ENCODE results near the gene SERPINB6. TPM values are rescaled to one million over a fixed set of nuclear protein-coding genes. Genes with fewer than 3 reads are reported as not detected.

The SERPINB6 gene
- total and polyA plus RNA-seq, 9 of the 15 experiments (the other 6 are each of a cell fraction or from before 2014, with no cell fraction given), result 86.6 to 211 (median 143) TPM

DNA sequence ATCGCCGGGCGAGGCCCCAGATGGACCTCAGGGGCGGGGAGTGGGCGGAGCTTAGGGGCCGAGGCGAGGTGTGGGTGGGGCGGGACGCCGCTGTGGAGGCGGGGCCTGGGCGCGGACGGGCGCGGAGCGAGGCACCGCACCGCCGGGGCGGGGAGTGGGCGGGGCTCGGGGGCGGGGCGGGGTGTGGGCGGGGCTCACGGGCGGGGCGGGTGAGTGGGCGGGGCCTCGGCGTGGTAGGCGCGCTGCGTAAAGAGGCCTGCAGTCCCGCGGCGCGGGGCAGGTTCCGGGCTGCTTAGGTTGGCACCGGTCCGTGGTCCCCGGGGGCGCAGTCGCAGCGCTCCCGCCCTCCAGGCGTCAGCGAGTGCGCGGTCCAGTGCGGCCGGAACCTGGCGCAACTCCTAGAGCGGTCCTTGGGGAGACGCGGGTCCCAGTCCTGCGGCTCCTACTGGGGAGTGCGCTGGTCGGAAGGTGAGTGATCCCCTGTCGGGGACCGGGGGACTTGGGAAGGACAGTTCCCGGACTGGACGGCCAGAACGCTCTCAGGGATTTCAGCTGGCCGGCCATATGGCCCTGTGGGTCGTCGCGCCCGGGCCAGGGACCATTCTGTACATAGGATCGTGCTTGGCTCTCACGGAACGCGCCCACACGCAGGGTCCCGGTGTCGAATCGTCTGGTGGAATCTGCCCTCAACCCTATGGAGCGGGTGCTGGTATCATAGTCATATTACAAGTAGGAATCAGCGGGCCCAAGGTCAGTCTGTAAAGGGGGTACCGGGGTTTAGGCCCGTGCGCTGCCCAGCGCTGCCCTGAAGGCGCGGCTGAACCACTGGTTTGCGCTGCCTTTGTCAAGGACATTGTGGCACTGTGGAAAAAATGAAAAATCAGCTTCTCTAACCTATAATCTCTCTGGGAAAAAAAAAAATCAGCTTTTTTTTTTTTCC is 28.5 kb upstream of the SERPINB6 start, which contains the start of gene NQO2 (continued):
- TF ChIP-seq MGA (IDR thresholded peaks at IDR 0.05), result no peak; the same call in none of the 2 replicates
- no peak for TF ChIP-seq SREBF2 (CRISPR knock-in tag; IDR thresholded peaks at IDR 0.05)
- no peak for TF ChIP-seq ZNF3 (CRISPR knock-in tag; IDR thresholded peaks at IDR 0.05)
- TF ChIP-seq CAMTA2 (CRISPR knock-in tag; conservative IDR thresholded peaks at IDR 0.05), result no peak
- no peak for TF ChIP-seq HEY1 (CRISPR knock-in tag; IDR thresholded peaks at IDR 0.05; ENCODE audit: borderline replicate concordance)
- peak; percentile 31; the same call in 1 of the 2 replicates for TF ChIP-seq CHD2 (IDR thresholded peaks at IDR 0.05; ENCODE audit: low read depth, low read length)
- TF ChIP-seq HNRNPK (IDR thresholded peaks at IDR 0.05; ENCODE audit: low read depth, low read length, poor library complexity, severe bottlenecking), result no peak
- TF ChIP-seq CBX5 (IDR thresholded peaks at IDR 0.05; ENCODE audit: borderline replicate concordance, low read depth), result no peak
- no peak for TF ChIP-seq ZNF12 (CRISPR knock-in tag; IDR thresholded peaks at IDR 0.05)
- no peak for TF ChIP-seq ZNF696 (CRISPR knock-in tag; conservative IDR thresholded peaks at IDR 0.05)
- 0 out of 2 replicates have a peak, but pooled peaks have one; percentile 43 for TF ChIP-seq ZNF212 (CRISPR knock-in tag; IDR thresholded peaks at IDR 0.05)
- TF ChIP-seq MYNN (IDR thresholded peaks at IDR 0.05), result no peak
- TF ChIP-seq MYNN (CRISPR knock-in tag; IDR thresholded peaks at IDR 0.05), result no peak
- no peak; the same call in none of the 2 replicates for TF ChIP-seq ETV5 (CRISPR knock-in tag; IDR thresholded peaks at IDR 0.05; ENCODE audit: low read depth)
- TF ChIP-seq, protein P1, sequence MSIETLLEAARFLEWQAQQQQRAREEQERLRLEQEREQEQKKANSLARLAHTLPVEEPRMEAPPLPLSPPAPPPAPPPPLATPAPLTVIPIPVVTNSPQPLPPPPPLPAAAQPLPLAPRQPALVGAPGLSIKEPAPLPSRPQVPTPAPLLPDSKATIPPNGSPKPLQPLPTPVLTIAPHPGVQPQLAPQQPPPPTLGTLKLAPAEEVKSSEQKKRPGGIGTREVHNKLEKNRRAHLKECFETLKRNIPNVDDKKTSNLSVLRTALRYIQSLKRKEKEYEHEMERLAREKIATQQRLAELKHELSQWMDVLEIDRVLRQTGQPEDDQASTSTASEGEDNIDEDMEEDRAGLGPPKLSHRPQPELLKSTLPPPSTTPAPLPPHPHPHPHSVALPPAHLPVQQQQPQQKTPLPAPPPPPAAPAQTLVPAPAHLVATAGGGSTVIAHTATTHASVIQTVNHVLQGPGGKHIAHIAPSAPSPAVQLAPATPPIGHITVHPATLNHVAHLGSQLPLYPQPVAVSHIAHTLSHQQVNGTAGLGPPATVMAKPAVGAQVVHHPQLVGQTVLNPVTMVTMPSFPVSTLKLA (conservative IDR thresholded peaks at IDR 0.05), result peak in 1 of 2 experiments; percentile 72; a peak in 2 of 4 replicates

Measured in K562 (cell line).